Activated naive CD8-positive, alpha-beta T cell treated with anti-CD3 and anti-CD28 coated beads, Interleukin-2, amount 50 U/mL, for 16 hours (primary cell): ENCODE results near the gene DNAJB9.
"Not testable (repeated sequence)": the region's sequence is repeated elsewhere in the genome, so short reads cannot be mapped to it uniquely, and the experiment has no call there.

Experiments
- DNase-seq: peaks from one replicate; pipeline ENCODE4 v3.0.0-alpha.2; 2020; ENCODE audit warnings: low read depth, low spot score

The DNAJB9 gene

DNA sequence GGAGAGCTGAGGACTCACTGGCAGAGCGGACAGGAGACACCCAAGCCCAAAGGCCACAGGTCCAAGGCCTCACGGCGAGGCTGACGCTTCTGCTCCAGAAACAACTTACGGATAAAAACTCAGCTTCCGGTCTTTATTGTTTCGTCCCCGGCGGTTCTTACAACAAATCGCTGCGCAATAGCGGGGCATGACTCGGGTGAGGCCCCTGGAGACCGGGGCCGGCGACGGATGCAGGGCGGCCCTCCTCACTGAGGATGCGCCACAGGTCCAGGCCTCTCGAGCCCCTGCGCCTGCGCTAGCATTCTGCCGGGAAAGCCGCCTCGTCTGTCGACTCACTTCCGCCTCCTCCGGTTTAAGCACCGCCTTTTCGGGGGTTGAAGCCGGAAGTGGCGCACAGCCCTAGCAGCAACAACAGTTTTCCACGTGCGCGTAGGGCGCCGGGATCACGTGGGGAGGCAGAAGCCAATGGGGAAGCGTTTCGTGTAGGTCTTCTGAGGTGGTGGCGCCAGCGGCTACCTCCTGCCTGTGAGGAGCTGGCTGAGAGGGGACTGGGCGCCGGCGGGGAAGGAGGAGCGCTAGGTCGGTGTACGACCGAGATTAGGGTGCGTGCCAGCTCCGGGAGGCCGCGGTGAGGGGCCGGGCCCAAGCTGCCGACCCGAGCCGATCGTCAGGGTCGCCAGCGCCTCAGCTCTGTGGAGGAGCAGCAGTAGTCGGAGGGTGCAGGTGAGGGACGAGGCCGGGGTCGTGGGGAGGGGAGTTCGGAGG, at the start of gene DNAJB9, which contains the start of gene THAP5:
DNAJB9 (plus strand) TSS at position 494 of the 765 bp plus-strand sequence. CDS start 1,853 bp downstream, outside the sequence.
THAP5 (minus strand) TSS at position 326 of the 765 bp plus-strand sequence; CDS start at position 189, 137 bp downstream.
- DNase-seq, result peak; percentile 99

- no peak for DNase-seq
Measured at GRCh38 chr7:108522780-108523179, 46.9 kb upstream of the DNAJB9 start.

- DNase-seq, result no peak
Measured at GRCh38 chr7:108525327-108525984, 44.2 kb upstream of the DNAJB9 start.

DNA sequence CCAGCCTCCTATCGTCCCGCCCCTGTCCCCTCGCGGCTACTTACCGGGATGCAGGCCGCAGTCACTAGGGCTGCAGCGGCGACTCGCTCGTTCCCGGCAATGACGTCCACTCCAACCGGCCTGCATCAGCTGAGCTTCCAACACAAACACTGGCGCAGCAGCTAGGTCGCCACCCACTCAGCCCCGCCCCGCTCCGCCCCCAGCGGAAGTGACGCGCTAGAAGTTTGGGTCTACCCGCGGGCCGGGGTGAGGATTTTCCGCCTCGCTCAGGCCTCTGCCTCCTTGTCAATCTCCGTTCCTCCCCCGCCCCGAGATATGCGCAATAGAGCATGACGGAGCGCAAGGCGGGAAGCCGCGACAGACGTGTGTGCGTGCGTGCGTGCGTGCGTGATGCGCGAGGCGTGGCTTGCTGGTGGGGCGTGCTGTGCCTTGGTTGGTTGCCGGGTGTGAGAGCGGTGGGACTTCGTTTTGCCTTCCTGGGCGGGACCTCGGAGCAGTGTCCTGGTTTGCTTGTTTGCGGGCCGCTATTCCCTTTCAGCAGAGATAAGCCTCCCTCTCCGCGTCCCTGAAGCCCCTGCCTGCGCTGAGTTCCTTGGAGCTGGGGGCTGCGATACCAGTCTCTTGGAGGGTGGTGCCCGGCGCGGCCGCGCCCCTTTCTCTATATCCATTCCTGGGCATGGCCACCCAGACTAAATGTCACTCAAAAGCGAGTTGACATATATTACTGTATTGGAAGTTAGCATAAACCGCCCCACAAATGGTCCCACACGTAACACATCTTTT, 43.5 kb upstream of the DNAJB9 start, which contains the start of gene PNPLA8:
PNPLA8 (minus strand) TSS at position 151 of the 783 bp plus-strand sequence. CDS start 10,644 bp downstream, outside the sequence.
- DNase-seq, result peak; percentile 100

DNA sequence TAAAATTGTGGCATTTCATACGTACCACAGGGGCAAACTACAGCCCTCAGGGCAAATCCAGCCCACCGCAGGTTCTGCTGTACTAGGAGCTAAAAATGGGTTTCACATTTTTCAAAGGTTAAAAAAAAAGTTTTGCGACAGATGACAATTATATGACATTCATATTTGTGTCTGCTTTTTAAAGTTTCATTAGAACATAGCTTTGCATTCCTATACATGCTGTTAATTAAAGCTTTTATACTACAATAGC, 43.0 kb upstream of the DNAJB9 start:
- DNase-seq, result no peak

GRCh38 chr7:108528183-108528712, 41.4 kb upstream of the DNAJB9 start:
- DNase-seq, result no peak

DNA sequence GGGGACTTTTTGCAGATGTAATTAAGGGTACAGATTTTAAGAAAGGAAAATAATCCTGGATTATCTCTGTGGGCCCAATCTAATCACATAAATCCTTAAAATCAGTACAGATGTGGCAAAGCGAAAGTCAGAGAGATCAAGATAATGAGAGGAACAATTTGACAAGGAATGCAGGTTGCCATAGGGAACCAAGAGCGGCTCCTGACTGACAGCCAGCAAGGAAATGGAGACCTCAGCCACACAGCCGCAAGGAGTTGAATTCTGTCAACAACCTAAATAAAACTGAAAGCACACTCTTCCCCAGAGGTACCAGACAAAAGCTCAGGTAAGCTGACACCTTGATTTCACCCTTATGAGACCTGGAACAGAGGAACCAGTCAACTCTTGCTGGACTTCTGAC, 40.3 kb upstream of the DNAJB9 start:
- DNase-seq, result no peak

DNA sequence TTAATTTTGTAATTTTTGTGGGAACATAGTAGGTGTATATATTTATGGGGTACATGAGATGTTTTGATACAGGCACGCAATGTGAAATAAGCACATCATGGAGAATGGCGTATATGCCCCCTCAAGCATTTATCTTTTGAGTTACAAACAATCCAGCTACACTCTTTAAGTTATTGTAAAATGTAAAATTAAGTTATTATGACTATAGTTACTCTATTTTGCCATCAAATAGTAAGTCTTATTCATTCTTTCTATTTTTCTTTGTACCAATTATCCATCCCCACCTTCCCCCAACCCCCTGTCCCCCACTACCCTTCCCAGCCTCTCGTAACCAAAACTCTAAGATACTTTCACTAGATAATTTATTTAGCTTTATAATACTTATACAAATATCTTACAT, 36.0 kb upstream of the DNAJB9 start:
- no peak for DNase-seq

DNA sequence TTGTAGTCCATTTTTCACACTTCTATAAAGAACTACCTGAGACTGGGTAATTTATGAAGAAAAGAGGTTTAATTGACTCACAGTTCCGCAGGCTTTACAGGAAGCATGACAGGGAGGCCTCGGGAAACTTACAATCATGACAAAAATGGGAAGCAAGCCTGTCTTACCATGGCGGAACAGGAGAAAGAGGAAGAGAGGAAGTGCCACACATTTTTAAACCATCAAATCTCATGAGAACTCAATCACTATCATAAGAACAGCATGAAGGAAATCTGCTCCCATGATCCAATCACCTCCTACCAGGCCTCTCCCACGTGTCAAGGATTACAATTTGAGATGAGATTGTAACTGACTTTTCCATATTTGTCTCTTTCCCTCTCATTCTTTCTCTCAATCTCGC, 34.4 kb upstream of the DNAJB9 start:
- no peak for DNase-seq

DNA sequence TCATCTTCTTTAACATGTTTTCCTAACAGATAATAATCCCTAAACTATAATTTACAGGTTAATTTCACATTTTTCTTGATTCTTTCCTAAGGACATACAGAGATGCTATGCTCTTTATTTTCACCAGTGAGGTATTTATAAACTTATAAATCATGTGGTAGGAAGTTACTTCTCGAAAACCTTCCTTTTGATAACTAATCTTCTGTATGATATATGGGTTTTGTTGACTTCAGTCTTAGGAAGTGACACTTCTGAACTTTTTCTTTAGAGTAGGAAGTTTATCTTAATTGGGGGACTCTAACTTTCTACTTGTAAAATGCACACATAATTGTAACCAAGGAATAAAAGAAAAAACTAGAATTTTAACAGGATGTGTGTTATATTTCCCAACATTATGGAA, 33.9 kb upstream of the DNAJB9 start:
- no peak for DNase-seq

DNA sequence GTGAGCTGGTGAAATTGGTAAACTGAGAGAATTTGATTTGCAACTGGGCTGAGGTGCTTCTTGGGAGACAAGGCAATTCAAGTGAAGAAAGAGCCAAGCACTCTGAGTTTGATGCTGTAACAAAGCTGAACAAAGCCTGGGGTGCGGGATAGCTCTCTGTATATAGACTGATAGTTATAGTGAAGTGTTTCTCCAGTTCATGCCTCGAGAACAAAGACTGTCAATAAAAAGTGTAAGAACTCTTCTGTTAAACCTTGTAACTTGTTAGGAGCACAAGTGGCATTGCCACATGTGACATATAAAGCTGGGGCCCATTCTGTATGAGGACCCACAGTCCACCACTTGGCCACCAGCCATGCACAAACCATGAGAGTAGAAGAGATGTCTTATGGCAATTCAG, 32.4 kb upstream of the DNAJB9 start:
- DNase-seq, result no peak

- DNase-seq, result not testable (repeated sequence)
Measured at GRCh38 chr7:108538236-108538635, 31.4 kb upstream of the DNAJB9 start.

- not testable (repeated sequence) for DNase-seq
Measured at GRCh38 chr7:108538685-108539084, 31.0 kb upstream of the DNAJB9 start.

DNA sequence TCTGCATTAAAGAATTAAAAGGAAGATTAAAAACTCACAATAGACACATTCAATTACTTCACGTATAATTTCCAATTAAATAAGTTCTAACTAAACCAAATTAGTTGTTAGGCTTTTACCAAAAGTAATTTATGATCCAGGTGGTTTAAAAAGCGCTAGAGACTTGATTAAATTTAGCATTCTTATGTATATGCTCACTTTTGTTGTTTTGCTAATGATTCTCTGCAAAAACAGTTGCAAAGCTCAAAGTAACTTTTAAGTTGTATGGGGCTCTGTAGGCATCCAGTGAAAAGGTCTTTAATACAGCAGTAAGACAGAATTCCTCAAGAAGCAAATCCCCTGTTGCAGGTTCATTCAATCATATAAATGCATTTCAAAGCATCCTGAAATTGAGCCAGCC, 28.2 kb upstream of the DNAJB9 start:
- DNase-seq, result no peak

DNA sequence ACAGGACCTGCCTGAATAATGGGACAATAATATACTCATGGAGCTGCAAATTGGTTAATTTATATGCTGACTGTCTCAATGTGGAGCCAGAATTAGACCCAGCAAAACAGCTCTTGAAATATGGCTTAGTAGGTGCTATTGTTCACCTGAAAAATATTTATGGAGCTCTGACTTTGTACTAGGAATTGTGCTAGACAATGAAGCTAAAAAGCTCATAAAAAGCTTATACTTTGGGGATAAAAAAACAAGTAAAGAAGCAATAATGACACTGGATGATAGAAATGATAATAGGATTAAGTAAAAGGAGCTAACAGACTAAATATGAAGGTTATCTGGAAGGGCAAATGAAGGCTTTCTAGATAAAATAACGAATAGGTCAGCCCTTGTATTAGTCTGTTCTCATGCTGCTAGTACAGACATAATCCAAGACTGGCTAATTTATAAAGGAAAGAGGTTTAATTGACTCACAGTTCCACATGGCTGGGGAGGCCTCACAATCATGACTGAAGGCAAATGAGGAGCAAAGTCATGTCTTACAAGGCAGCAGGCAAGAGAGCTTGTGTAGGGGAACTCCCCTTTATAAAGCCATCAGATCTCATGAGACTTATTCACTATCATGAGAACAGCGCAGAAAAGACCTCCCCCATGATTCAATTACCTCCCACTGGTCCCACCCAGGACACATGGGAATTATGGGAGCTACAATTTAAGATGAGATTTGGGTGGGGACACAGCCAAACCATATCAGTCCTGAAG, 21.4 kb upstream of the DNAJB9 start:
- not testable (repeated sequence) for DNase-seq

DNA sequence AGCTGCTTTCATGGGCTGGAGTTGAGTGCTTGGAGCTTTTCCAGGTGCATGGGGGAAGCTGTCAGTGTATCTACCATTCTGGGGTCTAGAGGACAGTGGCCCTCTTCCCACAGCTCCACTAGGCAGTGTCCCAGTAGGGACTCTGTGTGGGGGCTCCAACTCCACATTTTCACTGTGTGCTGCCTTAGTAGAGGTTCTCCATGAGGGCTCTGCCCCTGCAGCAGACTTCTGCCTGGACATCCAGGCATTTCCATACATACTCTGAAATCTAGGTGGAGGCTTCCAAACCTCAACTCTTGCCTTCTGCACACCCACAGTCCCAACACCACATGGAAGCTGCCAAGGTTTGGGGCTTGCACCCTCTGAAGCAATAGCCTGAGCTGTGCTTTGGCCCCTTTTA, 13.0 kb upstream of the DNAJB9 start:
- DNase-seq, result not testable (repeated sequence)

DNA sequence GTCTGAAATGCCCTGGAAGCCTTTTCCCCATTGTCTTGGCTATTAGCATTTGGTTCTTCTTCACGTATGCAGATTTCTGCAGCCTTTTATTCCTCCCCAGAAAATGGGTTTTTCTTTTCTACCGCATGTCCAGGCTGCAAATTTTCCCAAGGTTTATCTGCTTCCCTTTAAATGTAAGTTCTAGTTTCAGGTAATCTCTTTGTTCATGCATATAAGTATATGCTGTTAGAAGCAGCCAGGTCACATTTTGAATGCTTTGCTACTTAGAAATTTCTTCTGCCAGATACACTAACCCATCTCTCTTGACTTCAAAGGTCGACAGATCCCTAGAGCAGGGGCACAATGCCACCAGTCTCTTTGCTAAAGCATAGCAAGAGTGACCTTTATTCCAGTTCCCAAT, 12.5 kb upstream of the DNAJB9 start:
- no peak for DNase-seq

GRCh38 chr7:108557617-108558016, 12.1 kb upstream of the DNAJB9 start:
- no peak for DNase-seq

GRCh38 chr7:108559253-108559652, 10.4 kb upstream of the DNAJB9 start:
- no peak for DNase-seq

DNA sequence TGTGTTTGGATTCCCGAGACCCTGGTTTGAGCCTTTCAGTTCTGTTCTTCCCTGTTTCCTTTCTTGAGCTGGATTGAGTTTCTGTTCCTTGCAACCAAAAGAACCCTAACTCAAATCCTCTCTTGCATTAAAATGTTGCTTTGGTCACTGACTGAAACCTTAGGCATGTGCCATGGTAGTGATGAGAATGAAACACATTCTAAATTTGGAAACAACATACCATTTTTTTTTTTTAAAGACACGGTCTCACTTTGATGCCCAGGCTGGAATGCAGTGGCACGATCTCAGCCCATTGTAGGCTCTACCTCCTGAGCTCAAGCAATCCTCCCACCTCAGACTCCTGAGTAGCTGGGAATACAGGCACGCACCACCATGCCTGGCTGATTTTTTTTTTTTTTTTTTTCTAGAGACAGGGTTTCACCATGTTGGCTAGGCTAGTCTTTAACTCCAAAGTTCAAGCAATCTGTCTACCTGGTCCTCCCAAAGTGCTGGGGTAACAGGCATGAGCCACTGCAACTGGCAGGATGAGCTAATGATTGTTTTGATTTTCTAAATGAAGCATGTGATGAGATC, 8.5 kb upstream of the DNAJB9 start:
- no peak for DNase-seq

GRCh38 chr7:108565987-108566386, 3.7 kb upstream of the DNAJB9 start:
- DNase-seq, result no peak
